ENCODE measurements around the gene ZNF853. TPM values are rescaled to one million over a fixed set of nuclear protein-coding genes. Genes with fewer than 3 reads are reported as not detected.
A peak's percentile ranks its signal among the peaks of the same experiment; 100 is the strongest.
"Not testable (repeated sequence)": the region's sequence is repeated elsewhere in the genome, so short reads cannot be mapped to it uniquely, and the experiment has no call there.

Gene ZNF853
- total RNA-seq, 1 experiment from 2014 or later: 7.9 TPM

GRCh38 chr7:6571160-6571779 is 44.1 kb upstream of the ZNF853 start:
- Histone ChIP-seq H3K79me2 (ENCODE audit: low read depth) (no peaks in the 10 kb centered on the region), H3K4me1 (replicated peaks; ENCODE audit: insufficient read depth) (peaks cover 4% of the 10 kb centered on the region), H3K36me3 (ENCODE audit: low read depth) (no peaks in the 10 kb centered on the region), H3F3A (ENCODE audit: insufficient read depth, low read depth) (peaks cover 8% of the 10 kb centered on the region; the same call in 1 of the 2 replicates), H3K9me2 (ENCODE audit: insufficient read depth) (no peaks in the 10 kb centered on the region), H3K4me3 (no peak overlapping the region), H3K27me3 (ENCODE audit: insufficient read depth, low read depth) (peaks cover 21% of the 10 kb centered on the region), H2AFZ (no peak overlapping the region), H3K9me3 (ENCODE audit: insufficient read depth, low read depth) (no peaks in the 10 kb centered on the region), H3K4me2 (no peak overlapping the region), H4K20me1 (ENCODE audit: insufficient read depth) (no peaks in the 10 kb centered on the region), H3K27ac (no peak overlapping the region)
- no TSS peak for BruUV-seq (replicated peaks)
- TF ChIP-seq CTCF (conservative IDR thresholded peaks at IDR 0.05): no peak
- no peak for TF ChIP-seq EZH2 (IDR thresholded peaks at IDR 0.05; ENCODE audit: low read depth)
- CTCF ChIA-PET: no interaction called here
- POLR2A ChIA-PET (ENCODE audit: unreplicated experiment): interaction anchor here (0.6 kb wide), 1 partner anchor 1162 kb away, joined by 5 read pairs; no protein-coding TSS in a partner anchor
- DNase-seq: no peak
- intact Hi-C loops (cut with micrococcal nuclease; ENCODE audit: unreplicated experiment): loop anchor here (10.0 kb wide), 1 partner anchor 56 kb away; no protein-coding TSS in a partner anchor

GRCh38 chr7:6575281-6576023 is 40.0 kb upstream of the ZNF853 start:
- Histone ChIP-seq H3K9me3 (ENCODE audit: insufficient read depth, low read depth) (no peaks in the 10 kb centered on the region), H3K9me2 (ENCODE audit: insufficient read depth) (no peaks in the 10 kb centered on the region), H3K4me3 (no peak overlapping the region), H3K4me1 (replicated peaks; ENCODE audit: insufficient read depth) (peaks cover 17% of the 10 kb centered on the region), H3K79me2 (ENCODE audit: low read depth) (no peaks in the 10 kb centered on the region), H3F3A (ENCODE audit: insufficient read depth, low read depth) (peaks cover 27% of the 10 kb centered on the region; the same call in 1 of the 2 replicates), H4K20me1 (ENCODE audit: insufficient read depth) (no peaks in the 10 kb centered on the region), H3K36me3 (ENCODE audit: low read depth) (no peaks in the 10 kb centered on the region), H3K27ac (no peak overlapping the region), H3K27me3 (ENCODE audit: insufficient read depth, low read depth) (no peaks in the 10 kb centered on the region; the same call in 1 of the 2 replicates), H3K4me2 (no peak overlapping the region), H2AFZ (no peak overlapping the region)
- CTCF ChIA-PET: interaction anchor here (0.6 kb wide), 2 partner anchors 15 to 718 kb away, joined by 6 to 9 read pairs; no protein-coding TSS in a partner anchor
- no TSS peak for BruUV-seq (replicated peaks)
- POLR2A ChIA-PET (ENCODE audit: unreplicated experiment): no interaction called here
- TF ChIP-seq EZH2 (IDR thresholded peaks at IDR 0.05; ENCODE audit: low read depth) (no peak), CTCF (conservative IDR thresholded peaks at IDR 0.05) (no peak)
- DNase-seq: no peak
- intact Hi-C loops (cut with micrococcal nuclease; ENCODE audit: unreplicated experiment): loop anchor here (10.0 kb wide), 1 partner anchor 61 kb away; no protein-coding TSS in a partner anchor

- TF ChIP-seq EZH2 (IDR thresholded peaks at IDR 0.05; ENCODE audit: low read depth) (no peak), CTCF (conservative IDR thresholded peaks at IDR 0.05) (no peak)
- peaks cover 27% of the 10 kb centered on the region; the same call in 1 of the 2 replicates for H3F3A ChIP-seq (ENCODE audit: insufficient read depth, low read depth)
- H3K4me3 ChIP-seq: peak overlapping the region; percentile 56; the same call in 1 of the 2 replicates
- TSS peak; percentile 78 for BruUV-seq (replicated peaks)
- H3K9me2 ChIP-seq (ENCODE audit: insufficient read depth): no peaks in the 10 kb centered on the region
- H3K27me3 ChIP-seq (ENCODE audit: insufficient read depth, low read depth): no peaks in the 10 kb centered on the region
- H3K4me2 ChIP-seq: peak overlapping the region; percentile 72
- intact Hi-C loops (cut with micrococcal nuclease; ENCODE audit: unreplicated experiment): loop anchor here (10.0 kb wide), 1 partner anchor 61 kb away; no protein-coding TSS in a partner anchor
- ChIA-PET POLR2A (ENCODE audit: unreplicated experiment) (interaction anchor here (0.6 kb wide), 1 partner anchor 17 kb away, joined by 4 read pairs; no protein-coding TSS in a partner anchor), CTCF (interaction anchor here (0.6 kb wide), 1 partner anchor 16 kb away, joined by 6 read pairs; no protein-coding TSS in a partner anchor)
- DNase-seq: peak in 1 of 2 experiments; percentile 53
- no peaks in the 10 kb centered on the region for H3K36me3 ChIP-seq (ENCODE audit: low read depth)
- H3K9me3 ChIP-seq (ENCODE audit: insufficient read depth, low read depth): no peaks in the 10 kb centered on the region
- H3K27ac ChIP-seq: no peak overlapping the region
- peaks cover 17% of the 10 kb centered on the region for H3K4me1 ChIP-seq (replicated peaks; ENCODE audit: insufficient read depth)
- peak overlapping the region; percentile 72 for H2AFZ ChIP-seq
- H4K20me1 ChIP-seq (ENCODE audit: insufficient read depth): no peaks in the 10 kb centered on the region
- no peaks in the 10 kb centered on the region for H3K79me2 ChIP-seq (ENCODE audit: low read depth)
Measured at GRCh38 chr7:6576024-6576866, 39.2 kb upstream of the ZNF853 start.

DNA sequence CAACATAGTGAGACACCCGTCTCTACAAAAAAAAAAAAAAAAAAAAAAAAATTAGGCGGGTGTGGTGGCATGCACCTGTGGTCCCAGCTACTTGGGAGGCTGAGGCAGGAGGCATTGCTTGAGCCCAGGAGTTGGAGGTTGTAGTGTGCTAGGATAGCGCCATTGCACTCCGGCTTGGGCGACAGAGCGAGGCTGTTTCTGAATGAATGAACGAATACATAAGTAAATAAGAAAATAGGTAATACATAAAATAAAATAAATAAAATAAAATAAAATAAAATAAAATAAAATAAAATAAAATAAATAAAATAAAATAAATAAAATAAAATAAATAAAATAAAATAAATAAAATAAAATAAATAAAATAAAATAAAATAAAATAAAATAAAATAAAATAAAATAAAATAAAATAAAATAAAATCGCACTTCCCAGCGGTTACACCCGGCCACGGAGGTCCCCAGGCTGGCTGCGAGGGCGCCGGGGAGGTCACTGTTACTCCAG is 38.5 kb upstream of the ZNF853 start:
- H3K9me3 ChIP-seq (ENCODE audit: insufficient read depth, low read depth); POLR2A ChIA-PET (ENCODE audit: unreplicated experiment); DNase-seq; H4K20me1 ChIP-seq (ENCODE audit: insufficient read depth); H3K79me2 ChIP-seq (ENCODE audit: low read depth); H3K27me3 ChIP-seq (ENCODE audit: insufficient read depth, low read depth); BruUV-seq (replicated peaks); H3K9me2 ChIP-seq (ENCODE audit: insufficient read depth); H3K36me3 ChIP-seq (ENCODE audit: low read depth): not testable (repeated sequence)
- intact Hi-C loops (cut with micrococcal nuclease; ENCODE audit: unreplicated experiment): loop anchor here (10.0 kb wide), 1 partner anchor 62 kb away; no protein-coding TSS in a partner anchor
- Histone ChIP-seq H3K4me3 (peak overlapping the region; percentile 82), H3F3A (ENCODE audit: insufficient read depth, low read depth) (peaks cover 27% of the 10 kb centered on the region; the same call in 1 of the 2 replicates), H2AFZ (peak overlapping the region; percentile 91), H3K4me2 (peak overlapping the region; percentile 72), H3K27ac (peak overlapping the region; percentile 72), H3K4me1 (replicated peaks; ENCODE audit: insufficient read depth) (peaks cover 17% of the 10 kb centered on the region)
- CTCF ChIA-PET: interaction anchor here (0.6 kb wide), 1 partner anchor 32 kb away, joined by 4 read pairs; no protein-coding TSS in a partner anchor
